ENCODE measurements around the gene SNCG.

GRCh38 chr10:86958901-86959736 lies 720 bp downstream of the SNCG start:
- TF ChIP-seq CTCF (conservative IDR thresholded peaks at IDR 0.05; ENCODE audit: low read length) (no peak), EZH2phosphoT487 (IDR thresholded peaks at IDR 0.05; ENCODE audit: borderline replicate concordance, low read depth, low read length) (no peak)
